Pancreas (tissue), 10 donors: Measurements from ENCODE around the gene P2RY11. TPM values are rescaled to one million over a fixed set of nuclear protein-coding genes. Genes with fewer than 3 reads are reported as not detected.

Source experiments
- ATAC-seq, 4 donors: fragments of 200-7000 bp; cut with Tn5 transposase; one replicate each; pipeline versions ENCODE4 v1.8.0 to v1.9.1; 2020; ENCODE audit warnings: mild to moderate bottlenecking in 4 of 4, moderate library complexity in 4 of 4
- DNase-seq, 6 donors: peaks; one replicate each; pipeline ENCODE4 v3.0.0-alpha.2; 2020
- FAIRE-seq: peaks from 2 replicates; lab custom pipeline; 2012; peaks lifted over from hg19 to GRCh38; lab: Jason Lieb, UNC
- H3K27ac ChIP-seq, 4 donors: fragments of 200-600 bp; sonication (generic); 1 replicate in 3 of 4; 2 replicates in 1 of 4; pipeline versions ENCODE4 v1.5.0 to v1.8.0; 2020
- H3K27me3 ChIP-seq, 4 donors: fragments of 200-600 bp; one replicate each; pipeline ENCODE4 v1.8.0; 2021
- H3K36me3 ChIP-seq, 3 donors: fragments of 200-600 bp; sonication (generic) in 1 of 3; one replicate each; pipeline versions ENCODE4 v1.5.0 to v1.8.0; 2020 to 2021
- H3K4me1 ChIP-seq, 3 donors: fragments of 200-600 bp; one replicate each; pipeline ENCODE4 v1.8.0; 2021
- H3K4me3 ChIP-seq, 4 donors: fragments of 200-600 bp; sonication (generic) in 2 of 4; one replicate each; pipeline versions ENCODE4 v1.5.0 to v1.8.0; 2020 to 2021
- H3K9me3 ChIP-seq, 4 donors: fragments of 200-600 bp; one replicate each; pipeline ENCODE4 v1.8.0; 2021
- CTCF ChIP-seq, 4 donors: fragments of 200-600 bp; sonication (generic) in 3 of 4; IDR thresholded peaks; one replicate each; pipeline versions ENCODE4 v1.5.0 to v1.8.0; 2021; ENCODE audit warnings: antibody characterized with exemption in 4 of 4
- WGBS, 2 donors: extraction: QIAGEN DNeasy Blood & Tissue Kit; methylation state at CpG; one replicate each; pipeline ENCODE4 v1.1.7; 2013; 5-methylcytosine and 5-hydroxymethylcytosine counted together
- intact Hi-C, 3 donors: fragments of 100-400 bp; cut with DNase I; formaldehyde crosslinking; loops; one replicate each; pipeline versions ENCODE4 v1.11.1 to v1.14.2; 2022
- polyA plus RNA-seq, 2 donors: library from polyadenylated mRNA; stranded (reverse); fragments of 200-250 nt; gene quantifications; one replicate each; pipeline ENCODE4 v1.2.3, GENCODE V29; 2013
- total RNA-seq, 6 donors: library from RNA; stranded (reverse); fragmentation: NEBNext Ultra II Directional in 4 of 6; extraction: Animal tissue kit (Norgen Biotek cat#: 25700) in 4 of 6; gene quantifications; one replicate each; pipeline versions ENCODE4 v1.2.1 to v1.2.4, GENCODE V29; 2021 to 2023
- donor health status: healthy with polysubstance abuse.
- donor health status: DM: no; HTN: no; CAD: no; lungs with moderate emphysema.
- donor health status: DM: no; HTN: no; CAD: no.
- donor health status: control.
- donor health status: control.
- donor health status: Bipolar disorder and iron deficiency.
- donor health status: DM: yes; HTN: yes; CAD: no.
- donor health status: DM: no; HTN: no; CAD: no.
- donor health status: DM: no; HTN: no; CAD: no.
- donor health status: DM: yes; HTN: yes; CAD: no.

The P2RY11 gene
- total and polyA plus RNA-seq, 8 donors = 2.5 to 17.4 (median 7.1) TPM

DNA sequence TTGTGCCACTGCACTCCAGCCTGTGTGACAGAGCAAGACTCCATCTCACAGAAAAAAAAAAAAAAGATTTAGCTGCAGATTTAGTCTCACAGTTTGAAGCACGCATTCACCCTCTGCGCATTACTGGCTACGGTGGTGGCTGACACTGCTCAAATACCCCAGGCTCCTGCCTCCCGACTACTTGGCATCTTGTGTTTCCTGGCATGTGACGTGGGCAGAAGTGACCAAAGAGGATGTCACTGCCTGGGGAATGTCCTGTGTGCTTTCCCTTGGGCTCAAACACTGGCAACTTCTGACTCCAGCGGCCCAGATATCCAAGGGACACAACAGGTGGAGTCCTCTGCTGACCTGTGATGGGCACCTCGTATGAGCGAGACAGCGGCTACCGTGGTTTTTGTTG is 32.9 kb downstream of the P2RY11 start:
- Histone ChIP-seq H3K9me3 (no peaks in the 10 kb centered on the region), H3K4me3 (no peak overlapping the region), H3K36me3 (peaks cover 0 to 50% (median 6%) of the 10 kb centered on the region in 3 donors), H3K4me1 (no peaks in the 10 kb centered on the region), H3K27me3 (no peaks in the 10 kb centered on the region), H3K27ac (no peak overlapping the region)
- no peak for FAIRE-seq
- WGBS, 2 donors = 95 to 97% methylated on average over 10 of the region's 10 CpGs
- no peak for ATAC-seq
- TF ChIP-seq CTCF (IDR thresholded peaks at IDR 0.05) = no peak
- DNase-seq = no peak
- intact Hi-C loops = no loop called here

DNA sequence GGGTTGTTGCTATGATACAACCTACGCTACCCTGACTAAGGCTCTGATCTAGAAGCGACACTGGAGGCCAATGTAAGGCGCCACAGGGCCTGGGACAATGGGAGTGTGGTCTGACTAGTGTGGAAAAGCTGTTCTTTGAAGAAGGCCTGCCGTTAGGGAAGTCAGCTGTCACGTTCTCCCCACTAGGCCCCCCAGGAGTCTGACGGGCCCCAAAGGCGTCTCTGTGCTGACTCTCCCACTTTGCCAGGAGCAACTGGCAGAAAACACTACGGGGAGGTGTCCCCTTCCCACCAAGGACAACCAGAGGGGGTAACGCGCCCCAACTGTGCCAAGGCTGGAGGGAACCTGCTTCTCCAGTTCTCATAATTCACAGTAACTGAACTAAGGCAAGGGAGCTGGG is 33.5 kb downstream of the P2RY11 start:
- FAIRE-seq = no peak
- no peak for ATAC-seq
- intact Hi-C loops = no loop called here
- Histone ChIP-seq H3K27ac (no peak overlapping the region), H3K4me3 (no peak overlapping the region), H3K9me3 (no peaks in the 10 kb centered on the region), H3K27me3 (no peaks in the 10 kb centered on the region), H3K4me1 (no peaks in the 10 kb centered on the region), H3K36me3 (peaks cover 0 to 50% (median 6%) of the 10 kb centered on the region in 3 donors)
- WGBS, 2 donors = 91 to 94% methylated on average over 10 of the region's 10 CpGs
- TF ChIP-seq CTCF (IDR thresholded peaks at IDR 0.05) = no peak
- DNase-seq = no peak

DNA sequence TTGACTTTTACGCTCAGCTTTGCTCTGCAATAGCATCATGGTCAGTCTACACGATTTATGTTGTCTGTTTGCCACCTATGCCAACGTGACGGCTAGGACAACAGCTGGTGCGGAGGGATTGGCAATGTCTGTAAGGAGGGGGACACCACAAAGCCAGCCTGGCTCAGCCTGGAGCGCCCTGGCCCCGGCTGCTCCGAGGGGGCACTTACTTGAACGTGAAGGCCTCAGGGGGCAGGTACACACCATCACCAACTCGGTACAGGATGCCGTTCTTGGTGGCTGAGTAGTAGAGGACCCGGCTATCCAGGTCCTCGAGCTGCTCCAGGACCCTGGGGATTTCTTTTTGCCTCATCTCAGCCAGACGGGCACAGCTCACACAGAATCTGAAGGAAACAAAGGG is 34.6 kb downstream of the P2RY11 start:
- H3K36me3 ChIP-seq = peaks cover 0 to 56% (median 11%) of the 10 kb centered on the region in 3 donors
- no peak for ATAC-seq
- no peaks in the 10 kb centered on the region for H3K9me3 ChIP-seq
- no peak overlapping the region for H3K27ac ChIP-seq
- H3K27me3 ChIP-seq = no peaks in the 10 kb centered on the region
- WGBS, 2 donors = 94% methylated on average over 14 of the region's 14 CpGs
- intact Hi-C loops = no loop called here
- no peaks in the 10 kb centered on the region for H3K4me1 ChIP-seq
- H3K4me3 ChIP-seq = no peak overlapping the region
- no peak for TF ChIP-seq CTCF (IDR thresholded peaks at IDR 0.05)
- no peak for DNase-seq
- no peak for FAIRE-seq

DNA sequence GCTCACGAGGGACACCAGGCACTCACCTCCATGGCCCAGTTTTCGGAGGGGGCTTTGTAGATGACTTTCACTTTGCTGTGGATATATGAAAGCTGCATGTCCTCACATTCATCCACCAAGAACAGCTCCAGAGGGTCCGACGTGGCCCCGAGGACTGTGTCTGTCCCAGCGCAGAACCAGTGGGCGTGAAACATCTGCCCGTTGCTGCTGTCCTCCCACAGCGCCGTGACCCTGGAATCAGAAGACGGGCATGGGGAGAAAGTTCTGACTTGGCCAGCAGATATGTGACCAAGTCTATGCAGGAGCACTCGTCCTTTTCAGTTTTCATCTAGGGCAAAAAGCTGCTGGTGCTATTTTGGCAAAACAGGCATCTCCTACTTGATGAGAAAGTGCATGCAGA is 37.9 kb downstream of the P2RY11 start:
- Histone ChIP-seq H3K9me3 (no peaks in the 10 kb centered on the region), H3K27ac (no peak overlapping the region), H3K4me1 (no peaks in the 10 kb centered on the region), H3K36me3 (peaks cover 0 to 55% (median 16%) of the 10 kb centered on the region in 3 donors), H3K4me3 (no peak overlapping the region), H3K27me3 (no peaks in the 10 kb centered on the region)
- WGBS, 2 donors = 94 to 97% methylated on average over 12 of the region's 12 CpGs
- FAIRE-seq = no peak
- TF ChIP-seq CTCF (IDR thresholded peaks at IDR 0.05) = no peak
- intact Hi-C loops = no loop called here
- ATAC-seq = no peak
- no peak for DNase-seq

DNA sequence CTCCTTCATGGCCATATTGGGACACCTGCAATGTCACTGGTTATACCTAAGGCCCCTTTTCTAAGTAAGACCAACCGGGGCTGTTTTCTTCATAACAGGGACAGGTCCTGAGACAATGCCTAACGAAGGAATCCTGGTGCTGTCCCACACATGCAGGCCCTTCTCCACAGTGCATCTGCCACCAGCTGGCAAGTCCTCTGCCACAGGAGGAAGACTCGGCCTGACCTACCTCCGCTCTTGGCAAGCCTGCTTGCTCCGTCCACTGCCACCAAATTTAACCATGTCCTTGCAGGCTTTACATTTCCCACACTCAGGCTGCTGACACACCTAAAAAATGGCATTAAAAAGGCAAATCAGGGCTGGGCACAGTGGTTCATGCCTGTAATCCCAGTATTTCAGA is 40.0 kb downstream of the P2RY11 start:
- DNase-seq (no peak), FAIRE-seq (no peak), ATAC-seq (no peak)
- Histone ChIP-seq H3K9me3 (no peaks in the 10 kb centered on the region), H3K36me3 (peaks cover 0 to 49% (median 10%) of the 10 kb centered on the region in 3 donors), H3K4me3 (no peak overlapping the region), H3K27ac (no peak overlapping the region), H3K4me1 (no peaks in the 10 kb centered on the region), H3K27me3 (no peaks in the 10 kb centered on the region)
- 87 to 88% methylated on average over 5 of the region's 5 CpGs for WGBS, 2 donors
- no peak for TF ChIP-seq CTCF (IDR thresholded peaks at IDR 0.05)
- intact Hi-C loops = no loop called here
